Measurements from ENCODE around the gene TLCD5. TPM values are rescaled to one million over a fixed set of nuclear protein-coding genes. Genes with fewer than 3 reads are reported as not detected.

Gene TLCD5
- total RNA-seq, 2 experiments from 2014 or later, result 0.77 to 0.86 TPM

- ATAC-seq (ENCODE audit: low read depth), result no peak
- Mint-ChIP-seq H3K4me1 (no peaks in the 10 kb centered on the region), H3K9me3 (no peaks in the 10 kb centered on the region), H3K27me3 (peaks cover 53% of the 10 kb centered on the region), H3K27ac (no peak overlapping the region), H3K4me3 (no peak overlapping the region), H3K36me3 (no peaks in the 10 kb centered on the region)
- POLR2A ChIA-PET, result no interaction called here
- no peak for DNase-seq
Measured at GRCh38 chr11:120296554-120296953, 28.5 kb upstream of the TLCD5 start.

- no peak overlapping the region for H3K4me3 Mint-ChIP-seq
- no peak for ATAC-seq (ENCODE audit: low read depth)
- DNase-seq, result no peak
- no peaks in the 10 kb centered on the region for H3K4me1 Mint-ChIP-seq
- H3K27ac Mint-ChIP-seq, result no peak overlapping the region
- H3K36me3 Mint-ChIP-seq, result no peaks in the 10 kb centered on the region
- POLR2A ChIA-PET, result no interaction called here
- peaks cover 53% of the 10 kb centered on the region for H3K27me3 Mint-ChIP-seq
- H3K9me3 Mint-ChIP-seq, result no peaks in the 10 kb centered on the region
Measured at GRCh38 chr11:120298461-120298860, 26.6 kb upstream of the TLCD5 start.

GRCh38 chr11:120302001-120302805, 22.9 kb upstream of the TLCD5 start:
- peak overlapping the region; percentile 41 for H3K27ac Mint-ChIP-seq
- H3K4me3 Mint-ChIP-seq, result no peak overlapping the region
- H3K27me3 Mint-ChIP-seq, result peaks cover 33% of the 10 kb centered on the region
- POLR2A ChIA-PET, result interaction anchor here (0.9 to 1.6 kb wide), 2 partner anchors 58 to 67 kb away, joined by 3 to 4 read pairs; no protein-coding TSS in a partner anchor
- H3K4me1 Mint-ChIP-seq, result no peaks in the 10 kb centered on the region
- DNase-seq (no peak), ATAC-seq (ENCODE audit: low read depth) (no peak)
- no peaks in the 10 kb centered on the region for H3K9me3 Mint-ChIP-seq
- no peaks in the 10 kb centered on the region for H3K36me3 Mint-ChIP-seq

GRCh38 chr11:120303004-120303637, 22.0 kb upstream of the TLCD5 start:
- no peak overlapping the region for H3K4me3 Mint-ChIP-seq
- no peaks in the 10 kb centered on the region for H3K9me3 Mint-ChIP-seq
- ATAC-seq (ENCODE audit: low read depth) (peak; percentile 88), DNase-seq (peak; percentile 63)
- no peak overlapping the region for H3K27ac Mint-ChIP-seq
- no peaks in the 10 kb centered on the region for H3K4me1 Mint-ChIP-seq
- POLR2A ChIA-PET, result interaction anchor here (0.9 to 1.6 kb wide), 2 partner anchors 59 to 68 kb away, joined by 3 to 4 read pairs; no protein-coding TSS in a partner anchor
- peaks cover 31% of the 10 kb centered on the region for H3K27me3 Mint-ChIP-seq
- H3K36me3 Mint-ChIP-seq, result no peaks in the 10 kb centered on the region

GRCh38 chr11:120304526-120304925, 20.6 kb upstream of the TLCD5 start:
- no peaks in the 10 kb centered on the region for H3K36me3 Mint-ChIP-seq
- DNase-seq (no peak), ATAC-seq (ENCODE audit: low read depth) (no peak)
- POLR2A ChIA-PET, result no interaction called here
- H3K9me3 Mint-ChIP-seq, result no peaks in the 10 kb centered on the region
- H3K27me3 Mint-ChIP-seq, result peaks cover 27% of the 10 kb centered on the region
- H3K4me1 Mint-ChIP-seq, result no peaks in the 10 kb centered on the region
- H3K4me3 Mint-ChIP-seq, result no peak overlapping the region
- H3K27ac Mint-ChIP-seq, result no peak overlapping the region

- POLR2A ChIA-PET, result no interaction called here
- no peaks in the 10 kb centered on the region for H3K36me3 Mint-ChIP-seq
Measured at GRCh38 chr11:120305286-120305685, 19.8 kb upstream of the TLCD5 start.

GRCh38 chr11:120306519-120307242, 18.4 kb upstream of the TLCD5 start:
- POLR2A ChIA-PET, result no interaction called here
- H3K27me3 Mint-ChIP-seq, result peaks cover 17% of the 10 kb centered on the region
- H3K4me1 Mint-ChIP-seq, result no peaks in the 10 kb centered on the region
- DNase-seq (no peak), ATAC-seq (ENCODE audit: low read depth) (no peak)
- H3K27ac Mint-ChIP-seq, result no peak overlapping the region
- no peaks in the 10 kb centered on the region for H3K36me3 Mint-ChIP-seq
- H3K9me3 Mint-ChIP-seq, result no peaks in the 10 kb centered on the region
- no peak overlapping the region for H3K4me3 Mint-ChIP-seq

More at GRCh38 chr11:120305286-120305685, 19.8 kb upstream of the TLCD5 start:
- ATAC-seq (ENCODE audit: low read depth) (no peak), DNase-seq (no peak)
- H3K4me3 Mint-ChIP-seq, result no peak overlapping the region
- H3K9me3 Mint-ChIP-seq, result no peaks in the 10 kb centered on the region
- peaks cover 23% of the 10 kb centered on the region for H3K27me3 Mint-ChIP-seq
- H3K4me1 Mint-ChIP-seq, result no peaks in the 10 kb centered on the region
- no peak overlapping the region for H3K27ac Mint-ChIP-seq

- Mint-ChIP-seq H3K4me3 (no peak overlapping the region), H3K36me3 (no peaks in the 10 kb centered on the region), H3K9me3 (no peaks in the 10 kb centered on the region), H3K4me1 (no peaks in the 10 kb centered on the region), H3K27me3 (peaks cover 12% of the 10 kb centered on the region), H3K27ac (no peak overlapping the region)
- POLR2A ChIA-PET, result no interaction called here
- DNase-seq (no peak), ATAC-seq (ENCODE audit: low read depth) (no peak)
Measured at GRCh38 chr11:120307476-120307875, 17.6 kb upstream of the TLCD5 start.

GRCh38 chr11:120308081-120308480, 17.0 kb upstream of the TLCD5 start:
- Mint-ChIP-seq H3K27me3 (peaks cover 15% of the 10 kb centered on the region), H3K36me3 (no peaks in the 10 kb centered on the region), H3K27ac (no peak overlapping the region), H3K4me1 (no peaks in the 10 kb centered on the region), H3K4me3 (no peak overlapping the region), H3K9me3 (no peaks in the 10 kb centered on the region)
- no peak for DNase-seq
- POLR2A ChIA-PET, result no interaction called here
- ATAC-seq (ENCODE audit: low read depth), result no peak

- Mint-ChIP-seq H3K27ac (no peak overlapping the region), H3K27me3 (peaks cover 4% of the 10 kb centered on the region), H3K9me3 (no peaks in the 10 kb centered on the region), H3K4me1 (no peaks in the 10 kb centered on the region), H3K36me3 (no peaks in the 10 kb centered on the region), H3K4me3 (no peak overlapping the region)
- ATAC-seq (ENCODE audit: low read depth) (no peak), DNase-seq (no peak)
- POLR2A ChIA-PET, result no interaction called here
Measured at GRCh38 chr11:120310870-120311269, 14.2 kb upstream of the TLCD5 start.

- no peak overlapping the region for H3K27ac Mint-ChIP-seq
Measured at GRCh38 chr11:120314861-120315260, 10.2 kb upstream of the TLCD5 start.

GRCh38 chr11:120316880-120317688, 8.0 kb upstream of the TLCD5 start:
- H3K36me3 Mint-ChIP-seq, result no peaks in the 10 kb centered on the region
- POLR2A ChIA-PET, result no interaction called here
- no peaks in the 10 kb centered on the region for H3K4me1 Mint-ChIP-seq
- ATAC-seq (ENCODE audit: low read depth), result no peak
- no peak overlapping the region for H3K4me3 Mint-ChIP-seq
- H3K9me3 Mint-ChIP-seq, result no peaks in the 10 kb centered on the region
- no peak for DNase-seq
- peaks cover 33% of the 10 kb centered on the region for H3K27me3 Mint-ChIP-seq
- H3K27ac Mint-ChIP-seq, result no peak overlapping the region

More at GRCh38 chr11:120314861-120315260, 10.2 kb upstream of the TLCD5 start:
- POLR2A ChIA-PET, result no interaction called here
- ATAC-seq (ENCODE audit: low read depth) (no peak), DNase-seq (no peak)
- Mint-ChIP-seq H3K27me3 (peaks cover 28% of the 10 kb centered on the region), H3K36me3 (no peaks in the 10 kb centered on the region), H3K4me3 (no peak overlapping the region), H3K9me3 (no peaks in the 10 kb centered on the region), H3K4me1 (no peaks in the 10 kb centered on the region)
